Ishikawa (cell line): ENCODE results near the gene MAPK7.

Experiments
- CEBPB ChIP-seq: IDR thresholded peaks from 2 replicates; pipeline ENCODE4 v1.6.1; 2012
- CREB1 ChIP-seq: IDR thresholded peaks from 2 replicates; pipeline ENCODE4 v1.6.1; 2012; ENCODE audit warnings: low read depth
- EGR1 ChIP-seq: IDR thresholded peaks from 2 replicates; pipeline ENCODE4 v1.6.1; 2012
- EP300 ChIP-seq: IDR thresholded peaks from 2 replicates; pipeline ENCODE4 v1.6.1; 2012; ENCODE audit warnings: borderline replicate concordance
- FOXM1 ChIP-seq: IDR thresholded peaks from 2 replicates; pipeline ENCODE4 v1.6.1; 2012; ENCODE audit warnings: low read depth, borderline replicate concordance
- MAX ChIP-seq: IDR thresholded peaks from 2 replicates; pipeline ENCODE4 v1.6.1; 2012
- NFIC ChIP-seq: IDR thresholded peaks from 2 replicates; pipeline ENCODE4 v1.6.1; 2012
- RAD21 ChIP-seq: IDR thresholded peaks from 2 replicates; pipeline ENCODE4 v1.6.1; 2012; ENCODE audit warnings: low read depth
- REST ChIP-seq: IDR thresholded peaks from 2 replicates; pipeline ENCODE4 v1.6.1; 2012; ENCODE audit warnings: low read depth, mild to moderate bottlenecking
- TAF1 ChIP-seq: IDR thresholded peaks from 2 replicates; pipeline ENCODE4 v1.6.1; 2012; ENCODE audit warnings: low read depth, mild to moderate bottlenecking
- TCF12 ChIP-seq: IDR thresholded peaks from 2 replicates; pipeline ENCODE4 v1.6.1; 2012; ENCODE audit warnings: low read depth
- TEAD4 ChIP-seq: IDR thresholded peaks from 2 replicates; pipeline ENCODE4 v1.6.1; 2012
- YY1 ChIP-seq: IDR thresholded peaks from 2 replicates; pipeline ENCODE4 v1.6.1; 2012; ENCODE audit warnings: low read depth
- TF ChIP-seq, protein P1 (sequence below): IDR thresholded peaks from 2 replicates; pipeline ENCODE4 v1.6.1; 2012

DNA sequence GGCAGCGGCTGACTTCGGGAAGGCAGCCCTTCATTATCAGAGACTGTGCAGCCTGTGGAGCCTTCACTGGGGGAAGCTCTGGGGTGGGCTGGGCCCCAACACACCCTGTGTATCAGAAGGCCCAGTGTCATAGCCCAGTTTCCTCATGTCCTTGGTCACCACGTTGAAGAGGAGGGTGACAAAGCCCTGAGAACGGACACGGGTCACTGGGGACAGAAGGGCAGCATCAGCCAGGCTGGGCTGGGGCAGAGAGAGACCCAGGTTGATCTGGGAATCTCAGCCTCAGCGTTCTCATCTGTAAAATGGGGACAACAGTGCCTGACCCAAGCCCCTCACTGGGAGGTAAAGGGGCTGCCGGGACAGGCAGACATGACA is 35.1 kb upstream of the MAPK7 start:
- TF ChIP-seq TAF1 = no peak
- TF ChIP-seq EP300 = no peak
- TF ChIP-seq RAD21 = no peak
- TF ChIP-seq EGR1 = no peak
- TF ChIP-seq TEAD4 = no peak
- no peak for TF ChIP-seq YY1
- TF ChIP-seq REST = no peak
- TF ChIP-seq FOXM1 = no peak
- TF ChIP-seq CEBPB = no peak
- TF ChIP-seq MAX = no peak
- TF ChIP-seq TCF12 = no peak
- TF ChIP-seq, protein P1, sequence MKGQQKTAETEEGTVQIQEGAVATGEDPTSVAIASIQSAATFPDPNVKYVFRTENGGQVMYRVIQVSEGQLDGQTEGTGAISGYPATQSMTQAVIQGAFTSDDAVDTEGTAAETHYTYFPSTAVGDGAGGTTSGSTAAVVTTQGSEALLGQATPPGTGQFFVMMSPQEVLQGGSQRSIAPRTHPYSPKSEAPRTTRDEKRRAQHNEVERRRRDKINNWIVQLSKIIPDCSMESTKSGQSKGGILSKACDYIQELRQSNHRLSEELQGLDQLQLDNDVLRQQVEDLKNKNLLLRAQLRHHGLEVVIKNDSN = no peak
- TF ChIP-seq CREB1 = no peak
- TF ChIP-seq NFIC = no peak
